K562 (cell line): ENCODE results near the gene LATS1. TPM values are rescaled to one million over a fixed set of nuclear protein-coding genes. Genes with fewer than 3 reads are reported as not detected.
A peak's percentile ranks its signal among the peaks of the same experiment; 100 is the strongest.

Experiments used
- CLOCK ChIP-seq: fragments of 250-450 bp; sonication (Bioruptor Pico); IDR thresholded peaks from 2 replicates; pipeline ENCODE4 v1.4.0; 2020; ENCODE audit warnings: mild to moderate bottlenecking, moderate library complexity, borderline replicate concordance
- FOXM1 ChIP-seq, 2 experiments: fragments of 450-650 bp in 1 of 2; sonication (generic) in 1 of 2; formaldehyde crosslinking in 1 of 2; IDR thresholded peaks; 2 replicates each; pipeline versions ENCODE4 v1.6.1 to v1.9.0; 2017 to 2022; ENCODE audit warnings: low read depth in 2 of 2, mild to moderate bottlenecking in 2 of 2, missing genetic modification reagents in 1 of 2, moderate library complexity in 1 of 2
- HDAC2 ChIP-seq: fragments of 450-650 bp; IDR thresholded peaks from 2 replicates; pipeline ENCODE4 v1.6.1; 2016; ENCODE audit warnings: mild to moderate bottlenecking
- HMGN3 ChIP-seq: IDR thresholded peaks from 2 replicates; pipeline ENCODE4 v1.6.1; 2011; ENCODE audit warnings: borderline replicate concordance, low read depth, mild to moderate bottlenecking, mixed read lengths, low read length; ENCODE audit not compliant: insufficient read length; ENCODE audit errors: extremely low read depth
- IRF9 ChIP-seq: fragments of 450-650 bp; IDR thresholded peaks from 2 replicates; pipeline ENCODE4 v1.6.1; 2016; ENCODE audit warnings: missing biosample characterization, missing genetic modification characterization
- JUN ChIP-seq, 2 experiments: sonication (generic) in 1 of 2; formaldehyde crosslinking in 1 of 2; IDR thresholded peaks; 2 replicates each; pipeline versions ENCODE4 v1.6.1 to v1.8.0; 2012 to 2022; ENCODE audit warnings: borderline replicate concordance in 2 of 2, mild to moderate bottlenecking in 2 of 2, improper control_type of control experiment in 1 of 2, low read depth in 1 of 2, low read length in 1 of 2, missing genetic modification reagents in 1 of 2
- MEIS2 ChIP-seq: fragments of 450-650 bp; IDR thresholded peaks from 2 replicates; pipeline ENCODE4 v1.6.1; 2014; ENCODE audit warnings: mild to moderate bottlenecking; ENCODE audit not compliant: partially characterized antibody
- PCBP2 ChIP-seq: fragments of 200-400 bp; formaldehyde crosslinking; IDR thresholded peaks from 2 replicates; pipeline ENCODE4 v1.6.1; 2018; ENCODE audit warnings: low read length, low read depth, mild to moderate bottlenecking, moderate library complexity; ENCODE audit not compliant: poor library complexity, severe bottlenecking
- PHB2 ChIP-seq: fragments of 450-650 bp; IDR thresholded peaks from 2 replicates; pipeline ENCODE4 v1.6.1; 2017; ENCODE audit warnings: low read depth
- YY1 ChIP-seq, 3 experiments: IDR thresholded peaks; 2 replicates each; pipeline ENCODE4 v1.6.1; 2011; ENCODE audit warnings: low read length in 2 of 3, mild to moderate bottlenecking in 2 of 3, moderate library complexity in 2 of 3, borderline replicate concordance in 1 of 3, control low read depth in 1 of 3, low read depth in 1 of 3; ENCODE audit not compliant: insufficient read depth in 3 of 3, insufficient replicate concordance in 2 of 3, control insufficient read depth in 1 of 3, insufficient read length in 1 of 3; ENCODE audit errors: extremely low read depth in 1 of 3
- ZNF23 ChIP-seq: fragments of 250-450 bp; sonication (Bioruptor Pico); IDR thresholded peaks from 2 replicates; pipeline ENCODE4 v1.4.0; 2020; ENCODE audit warnings: mild to moderate bottlenecking
- ZNF282 ChIP-seq: sonication (generic); formaldehyde crosslinking; IDR thresholded peaks from 2 replicates; pipeline ENCODE4 v1.8.1; 2023; ENCODE audit warnings: missing genetic modification reagents
- ZNF318 ChIP-seq, 2 experiments: fragments of 450-650 bp; IDR thresholded peaks; 2 replicates each; pipeline ENCODE4 v1.6.1; 2016; ENCODE audit warnings: mild to moderate bottlenecking in 2 of 2, borderline replicate concordance in 1 of 2, low read depth in 1 of 2, moderate library complexity in 1 of 2
- polyA plus RNA-seq, 8 experiments: library from polyadenylated mRNA; depleted of rRNA in 4 of 8; stranded (reverse) in 5 of 8; unstranded in 3 of 8; fragments of >200 nt; fragmentation: Nextera tagmentation in 2 of 8; fragmentation: Illumina TruSeq in 1 of 8; extraction: Ambion mirVana in 2 of 8; extraction: Trizol in 1 of 8; gene quantifications; 2 replicates each; pipeline versions ENCODE4 v1.2.1 to v1.2.3, GENCODE V29; 2011 to 2014; ENCODE audit warnings: inconsistent platforms in 1 of 8, missing spikeins in 1 of 8
- total RNA-seq, 7 experiments: library from RNA; depleted of rRNA in 6 of 7; stranded (reverse); fragments of >200 nt in 6 of 7; fragmentation: Illumina TruSeq in 2 of 7; extraction: Trizol in 2 of 7; gene quantifications; 2 replicates each; pipeline versions ENCODE4 v1.2.1 to v1.2.3, GENCODE V29; 2011 to 2021; ENCODE audit warnings: low replicate concordance in 1 of 7

The LATS1 gene
- total and polyA plus RNA-seq, 9 of the 15 experiments (the other 6 are each of a cell fraction or from before 2014, with no cell fraction given) = 5.0 to 36.3 (median 18.4) TPM

GRCh38 chr6:149750136-149750609, 32.3 kb upstream of the LATS1 start (continued):
- no peak for TF ChIP-seq FOXM1 (IDR thresholded peaks at IDR 0.05; ENCODE audit: low read depth)
- TF ChIP-seq FOXM1 (CRISPR knock-in tag; IDR thresholded peaks at IDR 0.05; ENCODE audit: low read depth) = no peak
- TF ChIP-seq YY1 (IDR thresholded peaks at IDR 0.05; ENCODE audit: borderline replicate concordance in 1 of 3, control insufficient read depth in 1 of 3, extremely low read depth in 1 of 3, insufficient read depth in 3 of 3, insufficient read length in 1 of 3, insufficient replicate concordance in 2 of 3, low read depth in 1 of 3, low read length in 2 of 3) = peak in 1 of 3 experiments; percentile 62
- TF ChIP-seq PCBP2 = no peak
- TF ChIP-seq CLOCK (CRISPR knock-in tag) = no peak
- no peak for TF ChIP-seq ZNF23
- 0 out of 2 replicates have a peak, but pooled peaks have one; percentile 23 for TF ChIP-seq JUN (IDR thresholded peaks at IDR 0.05; ENCODE audit: borderline replicate concordance, low read depth, low read length)
- no peak; the same call in none of the 2 replicates for TF ChIP-seq JUN (CRISPR knock-in tag; IDR thresholded peaks at IDR 0.05; ENCODE audit: borderline replicate concordance)
- peak; percentile 34 for TF ChIP-seq MEIS2
- no peak for TF ChIP-seq PHB2
- TF ChIP-seq HDAC2 = peak; percentile 85
- 0 out of 2 replicates have a peak, but pooled peaks have one; percentile 30 for TF ChIP-seq ZNF282 (CRISPR knock-in tag)
- no peak for TF ChIP-seq HMGN3
- TF ChIP-seq IRF9 = no peak
- no peak for TF ChIP-seq ZNF318 (IDR thresholded peaks at IDR 0.05; ENCODE audit: borderline replicate concordance in 1 of 2, low read depth in 1 of 2)
